Measurements from ENCODE around the gene RFX8.

GRCh38 chr2:101416609-101417008 is 58.3 kb downstream of the RFX8 start:
- TF ChIP-seq CTCF (IDR thresholded peaks at IDR 0.05): no peak
- no peak for TF ChIP-seq ZFX (IDR thresholded peaks at IDR 0.05; ENCODE audit: borderline replicate concordance)
